CD4-positive, alpha-beta T cell treated with Interferon alpha-2 for 1 hour (primary cell): ENCODE data around the gene CKLF.
"Not testable (repeated sequence)": the region's sequence is repeated elsewhere in the genome, so short reads cannot be mapped to it uniquely, and the experiment has no call there.

Source experiments
- DNase-seq, 2 donors: peaks; one replicate each; pipeline ENCODE4 v3.0.0-alpha.2; 2020 to 2022

Gene CKLF

GRCh38 chr16:66544016-66544757 is 8.2 kb upstream of the CKLF start:
- DNase-seq = no peak

- DNase-seq = no peak
Measured at GRCh38 chr16:66547101-66547989, 5.0 kb upstream of the CKLF start.

- no peak for DNase-seq
Measured at GRCh38 chr16:66548068-66548467, 4.3 kb upstream of the CKLF start.

- DNase-seq = no peak
Measured at GRCh38 chr16:66548868-66549267, 3.5 kb upstream of the CKLF start.

GRCh38 chr16:66549284-66550131 is 2.9 kb upstream of the CKLF start, which contains the start of gene TK2:
Gene TK2 (minus strand): TSS chr16:66550122. CDS start chr16:66550061, 61 bp downstream.
- peak; percentile 26 to 54 for DNase-seq

GRCh38 chr16:66551348-66551759 is 1.0 kb upstream of the CKLF start:
- peak; percentile 62 to 71 for DNase-seq

- DNase-seq = no peak
Measured at GRCh38 chr16:66551788-66552285, 539 bp upstream of the CKLF start.

- peak; percentile 7 to 48 for DNase-seq
Measured at GRCh38 chr16:66553223-66553622, 847 bp downstream of the CKLF start.

GRCh38 chr16:66554021-66554420 is 1.6 kb downstream of the CKLF start:
- no peak for DNase-seq

GRCh38 chr16:66554495-66554894 is 2.1 kb downstream of the CKLF start:
- DNase-seq = no peak

GRCh38 chr16:66560107-66560506 is 7.7 kb downstream of the CKLF start:
- DNase-seq = no peak

GRCh38 chr16:66561381-66562080 is 9.2 kb downstream of the CKLF start:
- DNase-seq = peak in 1 of 2 donors; percentile 17

- DNase-seq = peak in 1 of 2 donors; percentile 48
Measured at GRCh38 chr16:66562409-66562808, 10.0 kb downstream of the CKLF start.

- no peak for DNase-seq
Measured at GRCh38 chr16:66562986-66563385, 10.6 kb downstream of the CKLF start.

GRCh38 chr16:66563574-66564334 is 11.4 kb downstream of the CKLF start:
- DNase-seq = no peak

- DNase-seq = no peak
Measured at GRCh38 chr16:66566051-66566901, 13.9 kb downstream of the CKLF start, which contains the start of gene CMTM1. Gene CMTM1 (plus strand): TSS chr16:66566439. CDS start chr16:66566514, 75 bp downstream.

GRCh38 chr16:66567270-66567669 is 14.9 kb downstream of the CKLF start:
- DNase-seq = not testable (repeated sequence)

GRCh38 chr16:66568355-66568754 is 16.0 kb downstream of the CKLF start:
- no peak for DNase-seq

- no peak for DNase-seq
Measured at GRCh38 chr16:66569131-66569530, 16.8 kb downstream of the CKLF start.

GRCh38 chr16:66569827-66570405 is 17.5 kb downstream of the CKLF start:
- no peak for DNase-seq
